ENCODE results near the gene FBXO27.

The FBXO27 gene

GRCh38 chr19:38985262-38985661, 47.1 kb downstream of the FBXO27 start:
- no peak for DNase-seq

- no peak for DNase-seq
These were observed 51.6 kb downstream of the FBXO27 start for GRCh38 chr19:38980583-38981374.

GRCh38 chr19:38979812-38980211, 52.5 kb downstream of the FBXO27 start:
- no peak for DNase-seq

GRCh38 chr19:38978326-38978689, 54.0 kb downstream of the FBXO27 start:
- no peak for DNase-seq

- no peak for DNase-seq
These were observed 54.7 kb downstream of the FBXO27 start for GRCh38 chr19:38977445-38978325.

- no peak for DNase-seq
These were observed 56.5 kb downstream of the FBXO27 start for GRCh38 chr19:38975861-38976271.

- DNase-seq: no peak
These were observed 57.0 kb downstream of the FBXO27 start, which contains the start of gene FBXO17 for GRCh38 chr19:38975214-38975860. Gene FBXO17 (minus strand): TSS chr19:38975742. CDS start chr19:38950319, 25,423 bp downstream.

GRCh38 chr19:38974624-38975213, 57.6 kb downstream of the FBXO27 start:
- no peak for DNase-seq
